HUES48 (cell line): ENCODE measurements around the gene ASIC2.

Experiments
- H3K27ac ChIP-seq: one replicate; pipeline ENCODE4 v1.7.0; 2013; ENCODE audit warnings: low read depth, low read length, inconsistent platforms
- H3K27me3 ChIP-seq: 2 replicates; pipeline ENCODE4 v1.6.1; 2013; ENCODE audit warnings: mild to moderate bottlenecking, low read length; ENCODE audit not compliant: control insufficient read depth, insufficient read depth
- H3K36me3 ChIP-seq: 2 replicates; pipeline ENCODE4 v1.6.1; 2013; ENCODE audit warnings: low read length; ENCODE audit not compliant: control insufficient read depth, insufficient read depth
- H3K4me1 ChIP-seq: 2 replicates; pipeline ENCODE4 v1.6.1; 2013; ENCODE audit warnings: mild to moderate bottlenecking, low read length; ENCODE audit not compliant: control insufficient read depth, insufficient read depth
- H3K4me3 ChIP-seq: 2 replicates; pipeline ENCODE4 v1.5.1; 2013; ENCODE audit warnings: mild to moderate bottlenecking, low read depth, low read length
- H3K9ac ChIP-seq: 2 replicates; pipeline ENCODE4 v1.6.1; 2013; ENCODE audit warnings: mild to moderate bottlenecking, low read depth, low read length, moderate library complexity
- H3K9me3 ChIP-seq: 2 replicates; pipeline ENCODE4 v1.6.1; 2013; ENCODE audit warnings: low read length; ENCODE audit not compliant: control insufficient read depth, insufficient read depth

The ASIC2 gene

GRCh38 chr17:33241390-33241789 lies 51.7 kb downstream of the ASIC2 start:
- H3K36me3 ChIP-seq = no peaks in the 10 kb centered on the region
- no peaks in the 10 kb centered on the region for H3K27me3 ChIP-seq
- 0 out of 2 replicates have a peak, but pooled peaks cover 5% of the 10 kb centered on the region for H3K4me1 ChIP-seq
- no peak overlapping the region for H3K4me3 ChIP-seq
- no peaks in the 10 kb centered on the region for H3K9me3 ChIP-seq
- no peak overlapping the region for H3K27ac ChIP-seq
- H3K9ac ChIP-seq = no peak overlapping the region

DNA sequence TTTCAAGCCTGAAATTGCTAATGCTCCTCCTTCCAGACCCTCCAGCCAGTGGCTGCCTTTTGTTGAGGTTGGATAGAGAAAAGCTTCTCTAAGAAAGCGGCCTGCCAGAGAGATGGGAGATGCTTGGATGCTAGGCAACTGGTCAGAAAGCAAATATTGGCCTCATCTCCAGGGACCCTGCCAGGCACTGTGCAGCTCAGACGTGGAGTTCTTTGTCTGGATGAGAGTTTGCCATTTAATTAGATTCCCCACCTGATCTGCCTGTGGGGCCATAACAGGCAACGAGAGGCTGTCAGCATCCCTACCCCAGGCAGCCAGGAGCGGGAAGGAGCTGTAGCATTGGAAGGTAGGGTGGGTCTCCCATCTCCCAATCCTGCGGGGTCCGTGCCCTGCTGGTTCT lies 52.7 kb downstream of the ASIC2 start:
- no peak overlapping the region for H3K4me3 ChIP-seq
- H3K9ac ChIP-seq = no peak overlapping the region
- no peaks in the 10 kb centered on the region for H3K27me3 ChIP-seq
- no peaks in the 10 kb centered on the region for H3K9me3 ChIP-seq
- 0 out of 2 replicates have a peak, but pooled peaks cover 5% of the 10 kb centered on the region for H3K4me1 ChIP-seq
- H3K27ac ChIP-seq = no peak overlapping the region
- no peaks in the 10 kb centered on the region for H3K36me3 ChIP-seq

DNA sequence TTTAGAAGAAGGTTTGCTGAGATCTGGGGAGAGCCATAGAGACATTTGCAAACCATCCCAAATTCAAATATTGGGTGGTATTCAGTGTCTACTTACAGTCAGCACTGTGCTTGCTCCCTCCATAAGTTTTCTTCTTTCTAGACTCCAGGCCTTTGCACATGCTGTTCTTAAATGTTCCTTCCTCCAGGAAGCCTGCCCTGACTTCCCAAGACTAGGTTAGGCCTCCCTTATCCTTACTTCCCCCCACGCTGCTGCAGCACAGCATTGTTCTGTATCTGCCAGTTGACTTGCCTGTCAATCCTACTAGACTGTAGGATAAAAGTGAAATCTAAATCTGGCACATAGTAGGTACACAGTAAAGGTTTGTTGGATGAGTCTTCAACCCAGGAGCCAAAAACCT lies 53.4 kb downstream of the ASIC2 start:
- Histone ChIP-seq H3K36me3 (no peaks in the 10 kb centered on the region), H3K27me3 (no peaks in the 10 kb centered on the region), H3K9me3 (no peaks in the 10 kb centered on the region), H3K4me1 (0 out of 2 replicates have a peak, but pooled peaks cover 2% of the 10 kb centered on the region), H3K27ac (no peak overlapping the region), H3K9ac (no peak overlapping the region), H3K4me3 (no peak overlapping the region)

DNA sequence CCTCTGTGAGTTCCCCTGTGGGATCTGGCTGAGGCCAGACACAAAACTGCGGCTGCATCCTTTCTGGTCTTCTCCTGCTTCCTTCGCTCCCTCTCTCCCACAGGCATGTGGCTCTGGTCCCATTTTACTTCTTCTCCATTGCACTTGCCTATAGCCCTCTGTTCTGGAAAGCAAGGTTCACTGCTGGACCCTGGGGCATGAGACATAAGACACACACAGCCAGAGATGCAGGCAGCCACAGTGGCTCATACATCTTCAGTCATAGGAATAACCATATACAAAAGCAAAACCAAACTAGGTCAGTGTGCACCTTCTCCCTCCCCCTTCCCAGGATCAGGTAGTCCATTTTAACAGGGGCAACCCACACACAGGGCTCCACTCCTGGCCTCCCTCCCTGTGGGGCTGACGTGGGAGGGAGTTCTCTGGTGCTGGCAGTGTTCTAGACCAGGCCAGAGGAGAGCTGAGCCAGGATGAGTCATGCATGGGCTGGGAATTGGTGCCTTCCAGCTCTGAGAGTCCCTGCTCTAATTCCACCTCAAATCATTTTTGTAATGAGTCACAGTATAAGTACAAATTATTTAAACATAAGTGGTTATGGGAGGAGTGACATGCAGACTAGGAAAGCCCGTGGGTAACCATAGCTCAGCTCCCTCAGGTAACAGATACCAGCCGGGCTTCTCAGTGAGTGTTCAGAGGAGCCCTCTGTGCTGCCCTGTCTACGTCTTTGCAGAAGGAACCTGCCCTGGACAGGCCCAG lies 58.0 kb downstream of the ASIC2 start:
- Histone ChIP-seq H3K36me3 (no peaks in the 10 kb centered on the region), H3K27me3 (no peaks in the 10 kb centered on the region), H3K9ac (no peak overlapping the region), H3K9me3 (no peaks in the 10 kb centered on the region), H3K4me1 (peaks cover 3% of the 10 kb centered on the region; the same call in 1 of the 2 replicates), H3K27ac (no peak overlapping the region), H3K4me3 (no peak overlapping the region)

DNA sequence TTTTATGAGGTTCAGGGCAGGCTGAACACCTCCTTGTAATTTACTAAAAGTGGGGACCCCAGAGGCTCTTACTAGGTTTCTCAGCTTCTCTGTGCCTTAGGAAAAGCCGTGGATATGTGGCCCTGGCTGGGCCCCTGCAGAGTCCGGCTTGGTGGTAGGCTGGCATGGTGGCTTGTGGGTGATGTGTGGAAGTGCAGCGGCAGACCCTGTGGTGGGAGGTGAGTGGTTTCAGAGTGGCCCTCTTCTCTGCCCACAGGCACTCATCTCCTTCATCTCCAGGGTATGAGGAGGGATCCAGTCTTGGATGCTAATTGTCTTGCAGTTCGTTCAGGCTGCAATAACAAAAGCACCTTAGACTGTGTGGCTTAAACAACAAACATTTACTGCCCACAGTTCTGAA lies 58.9 kb downstream of the ASIC2 start:
- H3K27ac ChIP-seq = no peak overlapping the region
- H3K27me3 ChIP-seq = no peaks in the 10 kb centered on the region

GRCh38 chr17:33233811-33234177 lies 59.3 kb downstream of the ASIC2 start:
- Histone ChIP-seq H3K36me3 (no peaks in the 10 kb centered on the region), H3K4me1 (peaks cover 3% of the 10 kb centered on the region; the same call in 1 of the 2 replicates), H3K9ac (no peak overlapping the region), H3K27me3 (no peaks in the 10 kb centered on the region), H3K4me3 (no peak overlapping the region), H3K9me3 (no peaks in the 10 kb centered on the region), H3K27ac (no peak overlapping the region)

More for the DNA sequence above, 58.9 kb downstream of the ASIC2 start:
- Histone ChIP-seq H3K4me3 (no peak overlapping the region), H3K36me3 (no peaks in the 10 kb centered on the region), H3K4me1 (peaks cover 3% of the 10 kb centered on the region; the same call in 1 of the 2 replicates), H3K9me3 (no peaks in the 10 kb centered on the region), H3K9ac (no peak overlapping the region)

DNA sequence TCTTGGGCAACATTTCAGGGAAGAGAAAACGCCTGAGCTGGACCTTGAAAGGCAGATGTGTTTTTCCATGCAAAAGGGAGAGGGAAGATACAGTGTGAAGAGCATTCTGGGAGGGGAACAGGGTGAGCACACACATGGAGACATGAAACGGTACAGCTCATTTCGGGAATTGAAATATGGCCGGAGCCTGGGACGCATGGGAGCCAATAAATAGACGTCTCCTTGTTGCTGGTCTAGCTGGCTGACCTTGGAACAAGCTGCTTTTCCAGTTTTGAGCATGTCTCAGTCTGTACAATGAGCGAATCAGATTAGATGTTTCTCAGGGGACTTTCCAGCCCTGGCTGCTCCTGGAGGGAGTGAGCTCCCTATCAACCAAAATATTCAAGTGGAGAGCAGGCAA lies 63.6 kb downstream of the ASIC2 start:
- Histone ChIP-seq H3K36me3 (no peaks in the 10 kb centered on the region), H3K9me3 (no peaks in the 10 kb centered on the region), H3K9ac (no peak overlapping the region), H3K4me3 (no peak overlapping the region), H3K27ac (no peak overlapping the region), H3K27me3 (no peaks in the 10 kb centered on the region), H3K4me1 (peaks cover 3% of the 10 kb centered on the region; the same call in 1 of the 2 replicates)

DNA sequence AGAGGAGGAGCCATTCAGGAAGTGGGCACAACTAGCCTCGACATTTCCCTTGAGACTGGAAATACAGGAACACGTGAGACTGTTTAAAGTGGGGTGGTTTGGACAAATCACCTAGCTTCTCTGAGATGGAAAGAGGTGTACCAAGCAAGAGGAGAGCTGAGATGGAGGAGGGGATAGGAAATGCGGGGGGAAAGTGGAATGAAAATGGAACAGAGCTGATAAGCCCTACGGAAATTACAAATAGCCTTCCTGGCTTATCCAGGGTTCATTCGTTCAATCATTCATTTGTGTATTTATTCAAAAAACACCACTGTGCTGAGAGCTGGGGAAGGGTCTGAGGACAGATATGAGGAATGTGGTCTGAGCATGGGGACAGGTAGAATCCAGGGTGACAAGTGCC lies 64.1 kb downstream of the ASIC2 start:
- Histone ChIP-seq H3K4me3 (no peak overlapping the region), H3K36me3 (no peaks in the 10 kb centered on the region), H3K27me3 (no peaks in the 10 kb centered on the region), H3K9ac (no peak overlapping the region), H3K9me3 (no peaks in the 10 kb centered on the region), H3K4me1 (peaks cover 3% of the 10 kb centered on the region; the same call in 1 of the 2 replicates), H3K27ac (no peak overlapping the region)

DNA sequence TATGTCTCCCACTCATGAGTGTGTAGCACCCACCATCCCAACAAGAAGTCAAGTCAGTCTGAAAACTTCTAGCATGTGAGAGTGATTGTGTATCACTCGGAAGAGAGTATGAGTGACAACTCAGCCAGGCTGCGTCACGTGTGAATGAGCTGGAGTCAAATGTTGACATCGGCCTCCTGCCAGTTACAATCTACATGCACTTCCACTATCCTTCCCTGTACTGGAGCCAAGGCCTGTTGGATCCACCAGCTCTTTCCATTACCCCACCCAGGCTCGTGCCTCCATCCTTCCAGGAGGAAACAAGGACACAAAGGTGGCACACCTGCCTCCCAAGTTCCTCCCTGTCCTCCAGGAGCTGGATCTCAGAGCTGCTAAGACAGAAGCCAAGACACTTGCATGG lies 64.5 kb downstream of the ASIC2 start:
- Histone ChIP-seq H3K27ac (no peak overlapping the region), H3K9me3 (no peaks in the 10 kb centered on the region), H3K4me1 (peaks cover 3% of the 10 kb centered on the region; the same call in 1 of the 2 replicates), H3K9ac (no peak overlapping the region), H3K27me3 (no peaks in the 10 kb centered on the region), H3K36me3 (no peaks in the 10 kb centered on the region), H3K4me3 (no peak overlapping the region)

DNA sequence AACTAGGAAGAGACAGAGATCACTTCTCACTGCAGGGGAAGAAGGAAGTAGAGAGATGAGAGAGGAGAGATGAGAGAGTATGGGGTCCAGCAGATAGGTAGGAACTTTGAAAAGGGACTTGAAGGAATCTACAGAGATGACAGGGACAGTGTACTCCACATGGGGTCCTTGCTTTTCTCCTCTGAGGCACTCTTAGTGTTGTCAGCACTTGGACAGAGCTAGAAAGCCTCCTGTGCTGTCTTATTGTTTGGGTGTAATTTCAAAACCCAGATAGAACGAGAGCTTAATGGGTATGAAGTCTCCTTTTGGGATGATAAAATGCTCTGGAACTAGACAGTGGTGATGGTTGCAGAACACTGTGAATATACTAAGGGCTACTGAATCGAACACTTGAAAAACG lies 65.2 kb downstream of the ASIC2 start:
- H3K27me3 ChIP-seq = no peaks in the 10 kb centered on the region
- H3K4me1 ChIP-seq = no peaks in the 10 kb centered on the region
- no peaks in the 10 kb centered on the region for H3K9me3 ChIP-seq
- H3K9ac ChIP-seq = no peak overlapping the region
- no peak overlapping the region for H3K4me3 ChIP-seq
- H3K36me3 ChIP-seq = no peaks in the 10 kb centered on the region
- H3K27ac ChIP-seq = no peak overlapping the region

- Histone ChIP-seq H3K27me3 (no peaks in the 10 kb centered on the region), H3K4me1 (no peaks in the 10 kb centered on the region), H3K4me3 (no peak overlapping the region), H3K9ac (no peak overlapping the region), H3K9me3 (no peaks in the 10 kb centered on the region), H3K27ac (no peak overlapping the region), H3K36me3 (no peaks in the 10 kb centered on the region)
Observed at GRCh38 chr17:33225994-33226393, 67.1 kb downstream of the ASIC2 start.
